Measurements from ENCODE around the gene ST7. TPM values are rescaled to one million over a fixed set of nuclear protein-coding genes. Genes with fewer than 3 reads are reported as not detected.

ST7 gene
- polyA plus RNA-seq, 1 donor from 2014 or later: 76.8 TPM

DNA sequence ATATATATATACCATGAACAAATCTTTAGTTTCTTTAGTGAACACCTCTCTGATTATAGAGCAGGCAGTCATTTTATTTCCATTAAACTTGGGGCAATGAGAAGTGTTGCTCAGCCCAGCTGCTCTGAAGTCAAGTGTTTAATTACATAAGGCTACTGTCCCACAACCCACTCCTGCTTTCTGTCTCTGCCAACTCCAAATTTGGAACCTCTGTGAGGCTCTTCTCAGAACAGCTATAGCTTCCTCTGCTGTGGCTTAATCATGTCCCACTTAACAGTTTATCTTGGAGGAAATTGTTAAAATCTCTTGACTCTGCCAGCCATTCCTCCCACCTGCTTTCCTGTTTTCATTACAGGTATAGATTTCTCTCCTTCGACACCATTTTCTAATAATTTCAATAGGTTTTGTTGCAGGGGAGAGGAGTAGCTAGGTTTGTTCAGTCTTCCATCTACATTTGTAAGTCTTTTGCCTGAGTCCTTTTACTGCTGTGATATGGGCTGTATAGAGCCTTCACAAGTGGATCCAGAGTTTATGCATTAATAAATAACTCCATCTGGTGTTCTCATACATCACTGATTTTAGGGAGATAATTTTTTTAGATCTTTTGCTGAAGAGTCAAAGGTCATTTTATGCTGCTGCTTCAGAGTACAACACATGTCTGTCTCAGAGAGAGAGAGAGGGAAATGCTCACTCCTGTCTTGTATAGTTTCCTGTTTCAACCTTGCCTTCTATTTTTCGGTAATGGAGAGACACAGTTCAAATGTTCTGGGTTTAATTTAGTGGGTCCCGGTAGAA is 199.1 kb downstream of the ST7 start:
- no peak overlapping the region for H3K9ac ChIP-seq (ENCODE audit: low read length)
- H3K4me2 ChIP-seq (ENCODE audit: low read length): no peak overlapping the region
- H3K36me3 ChIP-seq (ENCODE audit: insufficient read depth, low read length): peaks cover 10% of the 10 kb centered on the region
- H3K79me2 ChIP-seq (replicated peaks; ENCODE audit: insufficient read depth, low read length): no peaks in the 10 kb centered on the region
- no peaks in the 10 kb centered on the region for H3K27me3 ChIP-seq (ENCODE audit: insufficient read depth, low read depth, low read length)
- H3K9me2 ChIP-seq (ENCODE audit: insufficient read depth, low read length): no peaks in the 10 kb centered on the region
- H3F3A ChIP-seq (ENCODE audit: insufficient read depth, low read length, poor library complexity, severe bottlenecking): no peaks in the 10 kb centered on the region
- no peak overlapping the region for H3K4me3 ChIP-seq (ENCODE audit: low read length)
- no peak overlapping the region for H2AFZ ChIP-seq (ENCODE audit: low read depth, low read length)
- no peaks in the 10 kb centered on the region for H4K20me1 ChIP-seq (ENCODE audit: insufficient read depth)
- no peak overlapping the region for H3K27ac ChIP-seq (ENCODE audit: low read length)
- TF ChIP-seq EZH2 (IDR thresholded peaks at IDR 0.05; ENCODE audit: borderline replicate concordance, insufficient read depth, low read length, poor library complexity, severe bottlenecking) (no peak), RAD21 (conservative IDR thresholded peaks at IDR 0.05) (no peak), SMC3 (conservative IDR thresholded peaks at IDR 0.05; ENCODE audit: poor library complexity) (no peak), POLR2AphosphoS5 (IDR thresholded peaks at IDR 0.05) (no peak), TAF1 (IDR thresholded peaks at IDR 0.05; ENCODE audit: low read depth) (no peak), EP300 (conservative IDR thresholded peaks at IDR 0.05; ENCODE audit: poor library complexity, severe bottlenecking) (no peak), MXI1 (conservative IDR thresholded peaks at IDR 0.05; ENCODE audit: poor library complexity, severe bottlenecking) (no peak)
- TF ChIP-seq, protein P1, sequence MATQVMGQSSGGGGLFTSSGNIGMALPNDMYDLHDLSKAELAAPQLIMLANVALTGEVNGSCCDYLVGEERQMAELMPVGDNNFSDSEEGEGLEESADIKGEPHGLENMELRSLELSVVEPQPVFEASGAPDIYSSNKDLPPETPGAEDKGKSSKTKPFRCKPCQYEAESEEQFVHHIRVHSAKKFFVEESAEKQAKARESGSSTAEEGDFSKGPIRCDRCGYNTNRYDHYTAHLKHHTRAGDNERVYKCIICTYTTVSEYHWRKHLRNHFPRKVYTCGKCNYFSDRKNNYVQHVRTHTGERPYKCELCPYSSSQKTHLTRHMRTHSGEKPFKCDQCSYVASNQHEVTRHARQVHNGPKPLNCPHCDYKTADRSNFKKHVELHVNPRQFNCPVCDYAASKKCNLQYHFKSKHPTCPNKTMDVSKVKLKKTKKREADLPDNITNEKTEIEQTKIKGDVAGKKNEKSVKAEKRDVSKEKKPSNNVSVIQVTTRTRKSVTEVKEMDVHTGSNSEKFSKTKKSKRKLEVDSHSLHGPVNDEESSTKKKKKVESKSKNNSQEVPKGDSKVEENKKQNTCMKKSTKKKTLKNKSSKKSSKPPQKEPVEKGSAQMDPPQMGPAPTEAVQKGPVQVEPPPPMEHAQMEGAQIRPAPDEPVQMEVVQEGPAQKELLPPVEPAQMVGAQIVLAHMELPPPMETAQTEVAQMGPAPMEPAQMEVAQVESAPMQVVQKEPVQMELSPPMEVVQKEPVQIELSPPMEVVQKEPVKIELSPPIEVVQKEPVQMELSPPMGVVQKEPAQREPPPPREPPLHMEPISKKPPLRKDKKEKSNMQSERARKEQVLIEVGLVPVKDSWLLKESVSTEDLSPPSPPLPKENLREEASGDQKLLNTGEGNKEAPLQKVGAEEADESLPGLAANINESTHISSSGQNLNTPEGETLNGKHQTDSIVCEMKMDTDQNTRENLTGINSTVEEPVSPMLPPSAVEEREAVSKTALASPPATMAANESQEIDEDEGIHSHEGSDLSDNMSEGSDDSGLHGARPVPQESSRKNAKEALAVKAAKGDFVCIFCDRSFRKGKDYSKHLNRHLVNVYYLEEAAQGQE (IDR thresholded peaks at IDR 0.05; ENCODE audit: borderline replicate concordance): no peak
- TF ChIP-seq, protein P2, sequence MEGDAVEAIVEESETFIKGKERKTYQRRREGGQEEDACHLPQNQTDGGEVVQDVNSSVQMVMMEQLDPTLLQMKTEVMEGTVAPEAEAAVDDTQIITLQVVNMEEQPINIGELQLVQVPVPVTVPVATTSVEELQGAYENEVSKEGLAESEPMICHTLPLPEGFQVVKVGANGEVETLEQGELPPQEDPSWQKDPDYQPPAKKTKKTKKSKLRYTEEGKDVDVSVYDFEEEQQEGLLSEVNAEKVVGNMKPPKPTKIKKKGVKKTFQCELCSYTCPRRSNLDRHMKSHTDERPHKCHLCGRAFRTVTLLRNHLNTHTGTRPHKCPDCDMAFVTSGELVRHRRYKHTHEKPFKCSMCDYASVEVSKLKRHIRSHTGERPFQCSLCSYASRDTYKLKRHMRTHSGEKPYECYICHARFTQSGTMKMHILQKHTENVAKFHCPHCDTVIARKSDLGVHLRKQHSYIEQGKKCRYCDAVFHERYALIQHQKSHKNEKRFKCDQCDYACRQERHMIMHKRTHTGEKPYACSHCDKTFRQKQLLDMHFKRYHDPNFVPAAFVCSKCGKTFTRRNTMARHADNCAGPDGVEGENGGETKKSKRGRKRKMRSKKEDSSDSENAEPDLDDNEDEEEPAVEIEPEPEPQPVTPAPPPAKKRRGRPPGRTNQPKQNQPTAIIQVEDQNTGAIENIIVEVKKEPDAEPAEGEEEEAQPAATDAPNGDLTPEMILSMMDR (IDR thresholded peaks at IDR 0.05; ENCODE audit: poor library complexity, severe bottlenecking): no peak
- H3K9me3 ChIP-seq (ENCODE audit: low read length): no peaks in the 10 kb centered on the region

DNA sequence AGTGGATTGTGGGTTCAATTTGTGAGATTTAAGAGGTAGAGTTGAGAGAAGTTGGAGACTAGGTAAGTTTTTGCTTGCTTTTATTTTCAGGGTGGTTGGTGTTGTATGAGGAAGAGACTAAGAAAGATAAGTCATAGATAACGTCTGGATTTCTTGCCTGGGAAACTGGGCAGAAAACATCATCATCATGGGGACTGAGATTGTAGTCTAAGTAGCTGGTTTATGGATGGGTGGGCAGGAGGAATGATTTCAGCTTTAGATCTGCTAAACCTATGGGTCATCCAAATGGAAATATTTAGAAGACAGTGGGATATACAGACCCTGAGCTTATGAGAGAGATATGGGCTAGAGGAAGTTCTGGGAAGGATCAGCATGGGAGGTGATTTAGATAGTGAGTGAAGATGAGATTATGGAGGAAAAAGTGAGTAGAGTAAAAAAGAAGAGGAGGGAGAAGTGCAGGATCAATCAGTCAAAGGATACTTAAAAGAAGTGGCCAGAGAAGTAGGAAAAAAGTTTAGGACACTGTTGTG is 199.8 kb downstream of the ST7 start:
- no peaks in the 10 kb centered on the region for H3K9me3 ChIP-seq (ENCODE audit: low read length)
- TF ChIP-seq RAD21 (conservative IDR thresholded peaks at IDR 0.05) (no peak), EZH2 (IDR thresholded peaks at IDR 0.05; ENCODE audit: borderline replicate concordance, insufficient read depth, low read length, poor library complexity, severe bottlenecking) (no peak), POLR2AphosphoS5 (IDR thresholded peaks at IDR 0.05) (no peak), SMC3 (conservative IDR thresholded peaks at IDR 0.05; ENCODE audit: poor library complexity) (no peak), TAF1 (IDR thresholded peaks at IDR 0.05; ENCODE audit: low read depth) (no peak), MXI1 (conservative IDR thresholded peaks at IDR 0.05; ENCODE audit: poor library complexity, severe bottlenecking) (no peak), EP300 (conservative IDR thresholded peaks at IDR 0.05; ENCODE audit: poor library complexity, severe bottlenecking) (no peak)
- TF ChIP-seq, protein P1 (IDR thresholded peaks at IDR 0.05; ENCODE audit: borderline replicate concordance): no peak
- TF ChIP-seq, protein P2 (IDR thresholded peaks at IDR 0.05; ENCODE audit: poor library complexity, severe bottlenecking): no peak
- H3F3A ChIP-seq (ENCODE audit: insufficient read depth, low read length, poor library complexity, severe bottlenecking): no peaks in the 10 kb centered on the region
- H3K79me2 ChIP-seq (replicated peaks; ENCODE audit: insufficient read depth, low read length): no peaks in the 10 kb centered on the region
- no peaks in the 10 kb centered on the region for H3K9me2 ChIP-seq (ENCODE audit: insufficient read depth, low read length)
- H2AFZ ChIP-seq (ENCODE audit: low read depth, low read length): no peak overlapping the region
- no peak overlapping the region for H3K4me2 ChIP-seq (ENCODE audit: low read length)
- no peaks in the 10 kb centered on the region for H3K27me3 ChIP-seq (ENCODE audit: insufficient read depth, low read depth, low read length)
- no peak overlapping the region for H3K9ac ChIP-seq (ENCODE audit: low read length)
- no peak overlapping the region for H3K4me3 ChIP-seq (ENCODE audit: low read length)
- H3K36me3 ChIP-seq (ENCODE audit: insufficient read depth, low read length): peaks cover 10% of the 10 kb centered on the region
- no peak overlapping the region for H3K27ac ChIP-seq (ENCODE audit: low read length)
- no peaks in the 10 kb centered on the region for H4K20me1 ChIP-seq (ENCODE audit: insufficient read depth)
